Heart left ventricle (tissue), 13 donors: ENCODE data around the gene VWA2.

Experiments
- CTCF ChIP-seq, 12 donors: fragments of 200-600 bp; sonication (generic) in 4 of 12; IDR thresholded peaks; one replicate each; pipeline versions ENCODE4 v1.5.0 to v1.8.0; 2018 to 2022; ENCODE audit warnings: antibody characterized with exemption in 12 of 12, mild to moderate bottlenecking in 5 of 12
- POLR2A ChIP-seq, 2 donors: fragments of 450-650 bp; IDR thresholded peaks; one replicate each; pipeline ENCODE4 v1.6.1; 2017; ENCODE audit warnings: antibody characterized with exemption in 2 of 2, mild to moderate bottlenecking in 2 of 2, moderate library complexity in 2 of 2
- donor health status: ischemic (EF 13 %, LVEDD 7.1; RV severe dilation, severe dysfunction).
- donor health status: DM: no; HTN: yes; CAD: no.
- donor health status: DM: no; HTN: no; CAD: no.
- donor health status: ischemic (EF 25% LVEDD 6.9; RV normal size, moderate dysfunction).
- donor health status: ischemic (EF 25% LVEDD 5.7; RV mildly dilated, moderate dysfunction).
- donor health status: ischemic (EF 35%, LVEDD 5.7; RV mildly dilated, moderate dysfunction).
- donor health status: nonischemic (EF 11% LVEDD 7.7; RV severe dilation, severe dysfunction).
- donor health status: DM: yes; HTN: yes; CAD: no.
- donor health status: PGD.
- donor health status: ischemic (EF 29% LVEDD 5.4; RV normal size, mild dysfunction).
- donor health status: nonischemic (EF 23%, LVEDD 6.1; RV moderate dilation, normal function).

GRCh38 chr10:114286921-114287320, 47.9 kb downstream of the VWA2 start:
- TF ChIP-seq CTCF (IDR thresholded peaks at IDR 0.05) (no peak), POLR2A (IDR thresholded peaks at IDR 0.05) (no peak)
